ENCODE results near the gene NOS3. TPM values are rescaled to one million over a fixed set of nuclear protein-coding genes. Genes with fewer than 3 reads are reported as not detected.
A peak's percentile ranks its signal among the peaks of the same experiment; 100 is the strongest.

Gene NOS3
- total and polyA plus RNA-seq, 9 of the 15 experiments (the other 6 are each of a cell fraction or from before 2014, with no cell fraction given), result 1.1 to 121 (median 23.6) TPM

DNA sequence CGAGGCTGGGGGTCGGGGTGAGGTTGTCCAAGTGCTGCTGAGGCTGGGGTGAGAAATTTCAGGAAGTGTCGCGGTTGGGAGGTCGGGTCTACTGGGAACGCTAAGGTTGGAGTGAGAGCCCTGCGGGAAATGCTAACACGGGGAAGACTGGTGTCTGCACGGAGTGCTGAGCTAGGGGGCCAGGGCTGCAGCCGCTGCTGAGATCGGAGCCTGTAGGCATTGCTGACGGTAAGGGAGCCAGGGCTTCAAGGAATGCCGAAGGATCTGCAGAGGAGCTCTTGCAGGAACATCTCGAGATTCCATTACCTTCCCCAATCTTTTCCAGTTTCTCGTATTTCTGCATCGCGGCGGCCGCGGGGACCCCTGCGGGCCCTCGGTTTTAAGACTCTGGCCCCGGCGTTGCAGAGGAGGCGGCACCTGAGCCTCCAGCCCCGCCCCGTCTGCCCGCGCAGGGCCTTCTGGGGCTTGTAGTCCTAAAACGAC lies 66.7 kb downstream of the NOS3 start, which contains the start of gene CDK5 (continued):
- TF ChIP-seq NEUROD1 (IDR thresholded peaks at IDR 0.05; ENCODE audit: borderline replicate concordance, low read depth, low read length, partially characterized antibody) (peak; percentile 13), ZC3H11A (IDR thresholded peaks at IDR 0.05; ENCODE audit: low read depth, low read length) (0 out of 2 replicates have a peak, but pooled peaks have one; percentile 20), ZNF354B (CRISPR knock-in tag; IDR thresholded peaks at IDR 0.05) (no peak), KDM2B (CRISPR knock-in tag; IDR thresholded peaks at IDR 0.05) (0 out of 2 replicates have a peak, but pooled peaks have one; percentile 16), MXI1 (IDR thresholded peaks at IDR 0.05; ENCODE audit: low read depth, low read length) (peak; percentile 3; the same call in 1 of the 2 replicates), CHD1 (IDR thresholded peaks at IDR 0.05; ENCODE audit: low read length) (peak; percentile 28), ZNF23 (CRISPR knock-in tag; IDR thresholded peaks at IDR 0.05) (no peak), STAG1 (CRISPR knock-in tag; IDR thresholded peaks at IDR 0.05; ENCODE audit: borderline replicate concordance) (peak; percentile 25; the same call in 1 of the 2 replicates), XRCC5 (IDR thresholded peaks at IDR 0.05; ENCODE audit: low read depth, low read length) (peak; percentile 30; the same call in 1 of the 2 replicates), ZNF165 (CRISPR knock-in tag; IDR thresholded peaks at IDR 0.05; ENCODE audit: borderline replicate concordance) (no peak), JUNB (CRISPR knock-in tag; conservative IDR thresholded peaks at IDR 0.05) (0 out of 2 replicates have a peak, but pooled peaks have one; percentile 5), CC2D1A (IDR thresholded peaks at IDR 0.05) (peak; percentile 12; the same call in 1 of the 2 replicates), SRF (CRISPR knock-in tag; IDR thresholded peaks at IDR 0.05) (no peak), ZBTB7A (IDR thresholded peaks at IDR 0.05; ENCODE audit: borderline replicate concordance, control insufficient read depth, low read depth, low read length) (peak; percentile 75), SAP30 (IDR thresholded peaks at IDR 0.05; ENCODE audit: borderline replicate concordance, insufficient read depth, low read depth, low read length, poor library complexity, severe bottlenecking) (no peak)
- TF ChIP-seq, protein P1, sequence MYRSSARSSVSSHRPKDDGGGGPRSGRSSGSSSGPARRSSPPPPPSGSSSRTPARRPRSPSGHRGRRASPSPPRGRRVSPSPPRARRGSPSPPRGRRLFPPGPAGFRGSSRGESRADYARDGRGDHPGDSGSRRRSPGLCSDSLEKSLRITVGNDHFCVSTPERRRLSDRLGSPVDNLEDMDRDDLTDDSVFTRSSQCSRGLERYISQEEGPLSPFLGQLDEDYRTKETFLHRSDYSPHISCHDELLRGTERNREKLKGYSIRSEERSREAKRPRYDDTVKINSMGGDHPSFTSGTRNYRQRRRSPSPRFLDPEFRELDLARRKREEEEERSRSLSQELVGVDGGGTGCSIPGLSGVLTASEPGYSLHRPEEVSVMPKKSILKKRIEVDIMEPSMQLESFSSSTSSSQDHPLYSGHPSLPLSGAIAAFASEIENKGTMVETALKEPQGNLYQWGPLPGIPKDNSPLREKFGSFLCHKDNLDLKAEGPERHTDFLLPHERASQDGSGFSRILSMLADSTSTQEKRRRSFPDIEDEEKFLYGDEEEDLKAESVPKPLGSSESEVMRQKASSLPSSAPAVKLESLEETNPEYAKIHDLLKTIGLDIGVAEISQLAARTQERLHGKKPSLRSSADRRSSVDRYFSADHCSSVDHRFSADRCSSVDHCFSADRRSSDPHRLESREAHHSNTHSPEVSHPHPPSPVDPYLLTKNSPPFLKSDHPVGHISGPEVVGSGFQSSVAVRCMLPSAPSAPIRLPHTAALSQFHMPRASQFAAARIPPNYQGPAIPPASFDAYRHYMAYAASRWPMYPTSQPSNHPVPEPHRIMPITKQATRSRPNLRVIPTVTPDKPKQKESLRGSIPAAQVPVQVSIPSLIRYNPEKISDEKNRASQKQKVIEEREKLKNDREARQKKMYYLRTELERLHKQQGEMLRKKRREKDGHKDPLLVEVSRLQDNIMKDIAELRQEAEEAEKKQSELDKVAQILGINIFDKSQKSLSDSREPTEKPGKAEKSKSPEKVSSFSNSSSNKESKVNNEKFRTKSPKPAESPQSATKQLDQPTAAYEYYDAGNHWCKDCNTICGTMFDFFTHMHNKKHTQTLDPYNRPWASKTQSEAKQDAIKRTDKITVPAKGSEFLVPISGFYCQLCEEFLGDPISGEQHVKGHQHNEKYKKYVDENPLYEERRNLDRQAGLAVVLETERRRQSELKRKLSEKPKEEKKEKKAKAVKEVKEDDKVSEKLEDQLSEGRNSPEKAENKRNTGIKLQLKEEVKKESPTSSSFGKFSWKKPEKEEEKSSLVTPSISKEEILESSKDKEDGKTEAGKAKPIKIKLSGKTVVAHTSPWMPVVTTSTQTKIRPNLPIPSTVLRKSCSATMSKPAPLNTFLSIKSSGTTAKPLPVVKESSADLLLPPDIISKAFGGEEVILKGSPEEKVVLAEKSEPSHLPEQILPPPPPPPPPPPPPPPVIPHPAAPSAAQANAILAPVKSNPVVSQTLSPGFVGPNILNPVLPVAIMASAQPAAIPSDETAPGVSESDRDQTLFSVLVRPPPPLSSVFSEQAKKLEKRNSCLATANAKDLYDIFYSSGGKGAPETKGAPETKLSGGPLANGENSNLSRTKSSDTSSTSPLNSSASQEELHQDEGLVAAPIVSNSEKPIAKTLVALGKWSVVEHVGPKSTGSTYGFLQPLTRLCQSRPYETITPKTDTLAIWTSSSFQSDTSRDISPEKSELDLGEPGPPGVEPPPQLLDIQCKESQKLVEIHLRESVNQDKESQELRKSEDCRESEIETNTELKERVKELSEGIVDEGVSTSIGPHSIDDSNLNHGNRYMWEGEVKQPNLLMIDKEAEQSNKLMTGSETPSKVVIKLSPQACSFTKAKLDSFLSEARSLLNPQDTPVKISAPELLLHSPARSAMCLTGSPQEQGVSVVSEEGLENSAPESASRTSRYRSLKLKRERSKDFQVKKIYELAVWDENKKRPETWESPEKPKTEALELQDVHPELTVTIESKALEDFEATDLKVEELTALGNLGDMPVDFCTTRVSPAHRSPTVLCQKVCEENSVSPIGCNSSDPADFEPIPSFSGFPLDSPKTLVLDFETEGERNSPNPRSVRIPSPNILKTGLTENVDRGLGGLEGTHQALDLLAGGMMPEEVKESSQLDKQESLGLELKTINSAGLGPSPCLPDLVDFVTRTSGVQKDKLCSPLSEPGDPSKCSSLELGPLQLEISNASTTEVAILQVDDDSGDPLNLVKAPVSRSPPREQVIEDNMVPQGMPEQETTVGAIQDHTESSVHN (IDR thresholded peaks at IDR 0.05; ENCODE audit: borderline replicate concordance in 1 of 2, low read depth in 1 of 2), result no peak
- TF ChIP-seq, protein P2, sequence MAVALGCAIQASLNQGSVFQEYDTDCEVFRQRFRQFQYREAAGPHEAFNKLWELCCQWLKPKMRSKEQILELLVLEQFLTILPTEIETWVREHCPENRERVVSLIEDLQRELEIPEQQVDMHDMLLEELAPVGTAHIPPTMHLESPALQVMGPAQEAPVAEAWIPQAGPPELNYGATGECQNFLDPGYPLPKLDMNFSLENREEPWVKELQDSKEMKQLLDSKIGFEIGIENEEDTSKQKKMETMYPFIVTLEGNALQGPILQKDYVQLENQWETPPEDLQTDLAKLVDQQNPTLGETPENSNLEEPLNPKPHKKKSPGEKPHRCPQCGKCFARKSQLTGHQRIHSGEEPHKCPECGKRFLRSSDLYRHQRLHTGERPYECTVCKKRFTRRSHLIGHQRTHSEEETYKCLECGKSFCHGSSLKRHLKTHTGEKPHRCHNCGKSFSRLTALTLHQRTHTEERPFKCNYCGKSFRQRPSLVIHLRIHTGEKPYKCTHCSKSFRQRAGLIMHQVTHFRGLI (CRISPR knock-in tag; IDR thresholded peaks at IDR 0.05), result peak; percentile 41; the same call in 1 of the 2 replicates

Data from K562 (cell line).